H9 (cell line): ENCODE results near the gene TXNDC8. TPM values are rescaled to one million over a fixed set of nuclear protein-coding genes. Genes with fewer than 3 reads are reported as not detected.

ENCODE experiments used
- DNase-seq: peaks from one replicate; pipeline ENCODE4 v3.0.0-alpha.2; 2017
- H2AFZ ChIP-seq: one replicate; pipeline ENCODE4 v1.6.1; 2013; ENCODE audit warnings: mild to moderate bottlenecking, low read length, control low read depth, moderate library complexity
- H2AK5ac ChIP-seq: 2 replicates; pipeline ENCODE4 v1.6.1; 2013; ENCODE audit warnings: low read length, control low read depth, mixed read lengths; ENCODE audit not compliant: insufficient read length
- H2BK120ac ChIP-seq: one replicate; pipeline ENCODE4 v1.6.1; 2013; ENCODE audit warnings: low read depth, mild to moderate bottlenecking, low read length, control low read depth, inconsistent platforms; ENCODE audit not compliant: poor library complexity, severe bottlenecking
- H2BK12ac ChIP-seq: 2 replicates; pipeline ENCODE4 v1.6.1; 2013; ENCODE audit warnings: low read length, control low read depth, mixed read lengths, low read depth; ENCODE audit not compliant: insufficient read length
- H2BK15ac ChIP-seq: 2 replicates; pipeline ENCODE4 v1.6.1; 2013; ENCODE audit warnings: low read depth, low read length, control low read depth
- H2BK20ac ChIP-seq: one replicate; pipeline ENCODE4 v1.6.1; 2013; ENCODE audit warnings: low read depth, mild to moderate bottlenecking, low read length, control low read depth, inconsistent platforms; ENCODE audit not compliant: poor library complexity, severe bottlenecking
- H2BK5ac ChIP-seq: 2 replicates; pipeline ENCODE4 v1.6.1; 2013; ENCODE audit warnings: low read length, control low read depth, mixed read lengths; ENCODE audit not compliant: insufficient read length
- H3K14ac ChIP-seq: 2 replicates; pipeline ENCODE4 v1.6.1; 2013; ENCODE audit warnings: low read length, control low read depth; ENCODE audit not compliant: insufficient read depth
- H3K18ac ChIP-seq: 2 replicates; pipeline ENCODE4 v1.6.1; 2013; ENCODE audit warnings: low read depth, mild to moderate bottlenecking, mixed read lengths, low read length, control low read depth; ENCODE audit not compliant: insufficient read length
- H3K23ac ChIP-seq: 2 replicates; pipeline ENCODE4 v1.6.1; 2013; ENCODE audit warnings: low read length, control low read depth, mixed read lengths, low read depth; ENCODE audit not compliant: insufficient read length
- H3K23me2 ChIP-seq: 2 replicates; pipeline ENCODE4 v1.6.1; 2013; ENCODE audit warnings: low read depth, mild to moderate bottlenecking, mixed read lengths, low read length, control low read depth; ENCODE audit not compliant: insufficient read length, poor library complexity, severe bottlenecking
- H3K27ac ChIP-seq: 2 replicates; pipeline ENCODE4 v1.5.1; 2013; ENCODE audit warnings: low read length, control low read depth, mixed read lengths, low read depth; ENCODE audit not compliant: insufficient read length
- H3K27me3 ChIP-seq: 2 replicates; pipeline ENCODE4 v1.6.1; 2013; ENCODE audit warnings: low read length, control low read depth, inconsistent platforms; ENCODE audit not compliant: insufficient read depth
- H3K4ac ChIP-seq: 2 replicates; pipeline ENCODE4 v1.6.1; 2013; ENCODE audit warnings: low read depth, mild to moderate bottlenecking, control low read depth, inconsistent platforms, low read length, moderate library complexity
- H3K4me1 ChIP-seq: 2 replicates; pipeline ENCODE4 v1.6.1; 2013; ENCODE audit warnings: low read length, control low read depth, inconsistent platforms; ENCODE audit not compliant: insufficient read depth
- H3K4me2 ChIP-seq: 2 replicates; pipeline ENCODE4 v1.6.1; 2013; ENCODE audit warnings: low read length, control low read depth, mixed read lengths; ENCODE audit not compliant: insufficient read length, insufficient read depth
- H3K56ac ChIP-seq: 2 replicates; pipeline ENCODE4 v1.6.1; 2013; ENCODE audit warnings: low read depth, mild to moderate bottlenecking, mixed read lengths, low read length, control low read depth; ENCODE audit not compliant: insufficient read length
- H3K79me1 ChIP-seq: 2 replicates; pipeline ENCODE4 v1.6.1; 2013; ENCODE audit warnings: low read depth, mild to moderate bottlenecking, moderate library complexity, low read length, control low read depth, inconsistent platforms; ENCODE audit not compliant: insufficient read depth, poor library complexity, severe bottlenecking
- H3K79me2 ChIP-seq: 2 replicates; pipeline ENCODE4 v1.6.1; 2013; ENCODE audit warnings: low read length, control low read depth, inconsistent platforms; ENCODE audit not compliant: insufficient read depth
- H3K9ac ChIP-seq: 2 replicates; pipeline ENCODE4 v1.6.1; 2013; ENCODE audit warnings: low read length, control low read depth, mixed read lengths; ENCODE audit not compliant: insufficient read length; ENCODE audit errors: extremely low read depth
- H3K9me3 ChIP-seq: one replicate; pipeline ENCODE4 v1.6.1; 2013; ENCODE audit warnings: low read depth, low read length, inconsistent platforms; ENCODE audit not compliant: control insufficient read depth
- H3T11ph ChIP-seq: one replicate; pipeline ENCODE4 v1.6.1; 2013; ENCODE audit warnings: mild to moderate bottlenecking, low read length, control low read depth, inconsistent platforms
- H4K20me1 ChIP-seq: one replicate; pipeline ENCODE4 v1.6.1; 2013; ENCODE audit not compliant: control insufficient read depth, insufficient read length, insufficient read depth
- H4K5ac ChIP-seq: 2 replicates; pipeline ENCODE4 v1.6.1; 2013; ENCODE audit warnings: low read depth, mild to moderate bottlenecking, mixed read lengths, low read length, control low read depth; ENCODE audit not compliant: insufficient read length
- H4K8ac ChIP-seq: replicated peaks from 2 replicates; pipeline ENCODE4 v1.6.1; 2013; ENCODE audit warnings: low read length, control low read depth, mixed read lengths, low read depth; ENCODE audit not compliant: insufficient read length
- H4K91ac ChIP-seq: 2 replicates; pipeline ENCODE4 v1.6.1; 2013; ENCODE audit warnings: low read depth, mild to moderate bottlenecking, moderate library complexity, mixed read lengths, low read length, control low read depth; ENCODE audit not compliant: insufficient read length
- H3K27ac Mint-ChIP-seq, 3 experiments: 2 replicates in 2 of 3; 3 replicates in 1 of 3; pipeline ENCODE4 v1.8.0; 2020 to 2021; ENCODE audit warnings: mixed read lengths in 3 of 3, mild to moderate bottlenecking in 1 of 3, moderate library complexity in 1 of 3
- H3K27me3 Mint-ChIP-seq: 2 replicates; pipeline ENCODE4 v1.8.0; 2021; ENCODE audit warnings: low read depth, mild to moderate bottlenecking, moderate library complexity, mixed read lengths
- H3K36me3 Mint-ChIP-seq, 3 experiments: 2 replicates in 2 of 3; 3 replicates in 1 of 3; pipeline ENCODE4 v1.8.0; 2020 to 2021; ENCODE audit warnings: low read depth in 3 of 3, mixed read lengths in 3 of 3; ENCODE audit not compliant: insufficient read depth in 1 of 3
- H3K4me1 Mint-ChIP-seq, 2 experiments: 2 replicates each; pipeline ENCODE4 v1.8.0; 2020; ENCODE audit warnings: mixed read lengths in 2 of 2
- H3K4me3 Mint-ChIP-seq, 2 experiments: 2 replicates in 1 of 2; 3 replicates in 1 of 2; pipeline ENCODE4 v1.8.0; 2020 to 2021; ENCODE audit warnings: mild to moderate bottlenecking in 2 of 2, mixed read lengths in 2 of 2, moderate library complexity in 1 of 2
- H3K9me3 Mint-ChIP-seq, 2 experiments: 2 replicates in 1 of 2; 3 replicates in 1 of 2; pipeline ENCODE4 v1.8.0; 2020; ENCODE audit warnings: mild to moderate bottlenecking in 2 of 2, mixed read lengths in 2 of 2, moderate library complexity in 1 of 2
- CTCF ChIP-seq: fragments of 200-600 bp; sonication (generic); conservative IDR thresholded peaks from 3 replicates; pipeline ENCODE4 v1.8.0; 2021; ENCODE audit warnings: antibody characterized with exemption, mild to moderate bottlenecking
- WGBS: extraction: QIAGEN DNeasy Blood & Tissue Kit; methylation state at CpG from one replicate; pipeline ENCODE4 v1.1.7; 2013; ENCODE audit warnings: missing lambda C conversion rate, low lambda C conversion rate, mixed read lengths; ENCODE audit not compliant: insufficient read length; ENCODE audit errors: extremely low coverage; 5-methylcytosine and 5-hydroxymethylcytosine counted together
- total RNA-seq: library from RNA; stranded (reverse); gene quantifications from 2 replicates; pipeline ENCODE4 v1.2.1, GENCODE V29; 2021

Gene TXNDC8
- total RNA-seq, 1 experiment from 2014 or later, result not detected

- no peak overlapping the region for H2AFZ ChIP-seq
- peaks cover 31 to 38% of the 10 kb centered on the region in 2 experiments for H3K4me1 Mint-ChIP-seq
Observed at GRCh38 chr9:110257956-110258355, 79.7 kb downstream of the TXNDC8 start.

More at GRCh38 chr9:110257956-110258355, 79.7 kb downstream of the TXNDC8 start:
- Histone ChIP-seq H4K8ac (no peak overlapping the region), H2AK5ac (no peak overlapping the region), H4K20me1 (no peaks in the 10 kb centered on the region), H3K4me2 (peak overlapping the region; percentile 90), H3K18ac (no peak overlapping the region), H3K4me1 (peaks cover 9% of the 10 kb centered on the region), H3K79me2 (peaks cover 23% of the 10 kb centered on the region; the same call in 1 of the 2 replicates), H3K4ac (no peak overlapping the region), H2BK120ac (no peak overlapping the region), H3K56ac (no peak overlapping the region), H3K23me2 (peaks cover 4% of the 10 kb centered on the region), H2BK15ac (no peak overlapping the region), H4K5ac (no peak overlapping the region), H3K9me3 (no peaks in the 10 kb centered on the region), H3K27ac (no peak overlapping the region), H3K14ac (no peak overlapping the region), H3K23ac (no peak overlapping the region), H2BK12ac (no peak overlapping the region), H3K9ac (no peak overlapping the region), H3K27me3 (no peaks in the 10 kb centered on the region), H2BK5ac (no peak overlapping the region), H3K79me1 (no peaks in the 10 kb centered on the region), H3T11ph (no peak overlapping the region), H4K91ac (no peak overlapping the region), H2BK20ac (no peak overlapping the region)
- Mint-ChIP-seq H3K4me3 (peak overlapping the region; percentile 92 to 93; a peak in 3 of 5 replicates), H3K36me3 (peaks cover 0 to 4% (median 2%) of the 10 kb centered on the region in 3 experiments; a peak in 3 of 7 replicates), H3K27me3 (0 out of 2 replicates have a peak, but pooled peaks cover 2% of the 10 kb centered on the region), H3K9me3 (peaks cover 0 to 2% of the 10 kb centered on the region in 2 experiments; a peak in 1 of 5 replicates), H3K27ac (no peak overlapping the region)
- no peak for TF ChIP-seq CTCF
- DNase-seq, result no peak
- no CpG with 5 or more reads among the region's 1 CpG for WGBS
